ENCODE measurements around the gene TTLL11.
A peak's percentile ranks its signal among the peaks of the same experiment; 100 is the strongest.

TTLL11 gene

GRCh38 chr9:122099271-122099869 is 6.3 kb upstream of the TTLL11 start:
- TF ChIP-seq MAX (IDR thresholded peaks at IDR 0.05; ENCODE audit: low read depth, low read length) (no peak), CTCF (IDR thresholded peaks at IDR 0.05; ENCODE audit: low read depth, low read length) (peak; percentile 73)
- no peak overlapping the region for H3K4me3 ChIP-seq (ENCODE audit: low read depth, low read length)

GRCh38 chr9:122097679-122098315 is 4.7 kb upstream of the TTLL11 start:
- no peak for DNase-seq (ENCODE audit: low read depth)
- H3K4me3 ChIP-seq (ENCODE audit: low read depth, low read length), result no peak overlapping the region
- TF ChIP-seq CTCF (IDR thresholded peaks at IDR 0.05; ENCODE audit: low read depth, low read length), result no peak
- TF ChIP-seq POLR2A (IDR thresholded peaks at IDR 0.05; ENCODE audit: extremely low read depth, insufficient read length), result no peak
- TF ChIP-seq MYC (IDR thresholded peaks at IDR 0.05; ENCODE audit: low read depth, low read length), result no peak
- no peak for TF ChIP-seq MAX (IDR thresholded peaks at IDR 0.05; ENCODE audit: low read depth, low read length)

More at GRCh38 chr9:122099271-122099869, 6.3 kb upstream of the TTLL11 start:
- peak; percentile 74 for DNase-seq (ENCODE audit: low read depth)

- H3K4me3 ChIP-seq (ENCODE audit: low read depth, low read length), result no peak overlapping the region
- DNase-seq (ENCODE audit: low read depth), result no peak
- TF ChIP-seq MAX (IDR thresholded peaks at IDR 0.05; ENCODE audit: low read depth, low read length), result no peak
- no peak for TF ChIP-seq MYC (IDR thresholded peaks at IDR 0.05; ENCODE audit: low read depth, low read length)
- TF ChIP-seq POLR2A (IDR thresholded peaks at IDR 0.05; ENCODE audit: extremely low read depth, insufficient read length), result no peak
- TF ChIP-seq CTCF (IDR thresholded peaks at IDR 0.05; ENCODE audit: low read depth, low read length), result no peak
These were observed 3.7 kb upstream of the TTLL11 start for GRCh38 chr9:122096620-122097415.

GRCh38 chr9:122095010-122095767 is 2.1 kb upstream of the TTLL11 start:
- DNase-seq (ENCODE audit: low read depth), result peak; percentile 71
- no peak overlapping the region for H3K4me3 ChIP-seq (ENCODE audit: low read depth, low read length)
- TF ChIP-seq CTCF (IDR thresholded peaks at IDR 0.05; ENCODE audit: low read depth, low read length) (peak; percentile 69), MYC (IDR thresholded peaks at IDR 0.05; ENCODE audit: low read depth, low read length) (no peak), MAX (IDR thresholded peaks at IDR 0.05; ENCODE audit: low read depth, low read length) (peak; percentile 33; the same call in 1 of the 2 replicates), POLR2A (IDR thresholded peaks at IDR 0.05; ENCODE audit: extremely low read depth, insufficient read length) (no peak)

- TF ChIP-seq CTCF (IDR thresholded peaks at IDR 0.05; ENCODE audit: low read depth, low read length), result no peak
- TF ChIP-seq MYC (IDR thresholded peaks at IDR 0.05; ENCODE audit: low read depth, low read length), result no peak
- no peak for TF ChIP-seq MAX (IDR thresholded peaks at IDR 0.05; ENCODE audit: low read depth, low read length)
- TF ChIP-seq POLR2A (IDR thresholded peaks at IDR 0.05; ENCODE audit: extremely low read depth, insufficient read length), result no peak
- peak; percentile 20 for DNase-seq (ENCODE audit: low read depth)
These were observed 1.2 kb downstream of the TTLL11 start for GRCh38 chr9:122091682-122092592.

More at GRCh38 chr9:122091682-122092592, 1.2 kb downstream of the TTLL11 start:
- H3K4me3 ChIP-seq (ENCODE audit: low read depth, low read length), result peak overlapping the region; percentile 62
